SK-N-MC (cell line): Measurements from ENCODE around the gene TOR1B.

Experiments
- DNase-seq: peaks from one replicate; pipeline ENCODE4 v3.0.0-alpha.2; 2011; ENCODE audit warnings: low read depth, low spot score
- H3K27ac ChIP-seq: fragments of 200-600 bp; sonication (generic); 2 replicates; pipeline ENCODE4 v1.5.1; 2016; ENCODE audit warnings: mixed run types
- H3K36me3 ChIP-seq: fragments of 200-600 bp; sonication (generic); 2 replicates; pipeline ENCODE4 v1.6.1; 2017; ENCODE audit warnings: antibody characterized with exemption, low read length, mixed read lengths; ENCODE audit not compliant: insufficient read depth
- H3K4me3 ChIP-seq: fragments of 200-600 bp; sonication (generic); 2 replicates; pipeline ENCODE4 v1.5.1; 2016
- H3K9ac ChIP-seq: fragments of 200-600 bp; sonication (generic); 2 replicates; pipeline ENCODE4 v1.8.0; 2017; ENCODE audit warnings: mixed run types, mixed read lengths; ENCODE audit not compliant: insufficient read length
- H3K9me3 ChIP-seq: fragments of 200-600 bp; sonication (generic); 2 replicates; pipeline ENCODE4 v1.6.1; 2017; ENCODE audit warnings: low read depth, mild to moderate bottlenecking, antibody characterized with exemption, low read length, moderate library complexity, mixed read lengths
- EZH2 ChIP-seq: fragments of 200-600 bp; sonication (generic); IDR thresholded peaks from one replicate; pipeline ENCODE4 v1.6.1; 2017; ENCODE audit warnings: antibody characterized with exemption
- FOXP2 ChIP-seq: optimal IDR thresholded peaks from 2 replicates; pipeline ENCODE3; 2011; ENCODE audit warnings: mild to moderate bottlenecking, moderate library complexity; ENCODE audit not compliant: insufficient read depth; ENCODE audit errors: extremely low read length, control extremely low read depth
- POLR2AphosphoS5 ChIP-seq: IDR thresholded peaks from 2 replicates; pipeline ENCODE4 v1.6.1; 2012; ENCODE audit warnings: mild to moderate bottlenecking, low read depth, low read length, borderline replicate concordance

TOR1B gene

GRCh38 chr9:129854588-129855110 lies 51.7 kb downstream of the TOR1B start:
- no peak overlapping the region for H3K27ac ChIP-seq
- no peak overlapping the region for H3K9ac ChIP-seq
- TF ChIP-seq EZH2 (no peak), FOXP2 (no peak), POLR2AphosphoS5 (no peak)
- H3K36me3 ChIP-seq = peaks cover 32% of the 10 kb centered on the region; the same call in 1 of the 2 replicates
- DNase-seq = no peak
- H3K9me3 ChIP-seq = no peaks in the 10 kb centered on the region
- no peak overlapping the region for H3K4me3 ChIP-seq

- no peak overlapping the region for H3K4me3 ChIP-seq
- DNase-seq = no peak
- no peak overlapping the region for H3K27ac ChIP-seq
- H3K9me3 ChIP-seq = no peaks in the 10 kb centered on the region
- no peak for TF ChIP-seq POLR2AphosphoS5
- no peak for TF ChIP-seq EZH2
- no peak for TF ChIP-seq FOXP2
- no peak overlapping the region for H3K9ac ChIP-seq
- peaks cover 37% of the 10 kb centered on the region for H3K36me3 ChIP-seq
Observed at GRCh38 chr9:129857207-129857606, 54.2 kb downstream of the TOR1B start.

- TF ChIP-seq POLR2AphosphoS5 = no peak
- no peak for TF ChIP-seq FOXP2
- no peak for TF ChIP-seq EZH2
- no peak for DNase-seq
- H3K4me3 ChIP-seq = no peak overlapping the region
- H3K9ac ChIP-seq = no peak overlapping the region
- no peaks in the 10 kb centered on the region for H3K9me3 ChIP-seq
- H3K27ac ChIP-seq = no peak overlapping the region
- H3K36me3 ChIP-seq = peaks cover 29% of the 10 kb centered on the region
Observed at GRCh38 chr9:129858167-129858962, 55.4 kb downstream of the TOR1B start.
